ENCODE data around the gene MORN1. TPM values are rescaled to one million over a fixed set of nuclear protein-coding genes. Genes with fewer than 3 reads are reported as not detected.

Gene MORN1
- total and polyA plus RNA-seq, 3 donors from 2014 or later, result 30.4 to 34.5 (median 30.9) TPM

- DNase-seq, result no peak
- intact Hi-C loops (cut with DNase I; ENCODE audit: low total_unique reads), result no loop called here
- Histone ChIP-seq H3K4me3 (no peak overlapping the region), H3K9me3 (no peaks in the 10 kb centered on the region), H3K27ac (no peak overlapping the region), H3K4me1 (peaks cover 27% of the 10 kb centered on the region), H3K27me3 (no peaks in the 10 kb centered on the region), H3K36me3 (ENCODE audit: low read depth, missing control alignments) (no peaks in the 10 kb centered on the region)
- no peak for TF ChIP-seq POLR2A (IDR thresholded peaks at IDR 0.05)
- TF ChIP-seq, protein P1, sequence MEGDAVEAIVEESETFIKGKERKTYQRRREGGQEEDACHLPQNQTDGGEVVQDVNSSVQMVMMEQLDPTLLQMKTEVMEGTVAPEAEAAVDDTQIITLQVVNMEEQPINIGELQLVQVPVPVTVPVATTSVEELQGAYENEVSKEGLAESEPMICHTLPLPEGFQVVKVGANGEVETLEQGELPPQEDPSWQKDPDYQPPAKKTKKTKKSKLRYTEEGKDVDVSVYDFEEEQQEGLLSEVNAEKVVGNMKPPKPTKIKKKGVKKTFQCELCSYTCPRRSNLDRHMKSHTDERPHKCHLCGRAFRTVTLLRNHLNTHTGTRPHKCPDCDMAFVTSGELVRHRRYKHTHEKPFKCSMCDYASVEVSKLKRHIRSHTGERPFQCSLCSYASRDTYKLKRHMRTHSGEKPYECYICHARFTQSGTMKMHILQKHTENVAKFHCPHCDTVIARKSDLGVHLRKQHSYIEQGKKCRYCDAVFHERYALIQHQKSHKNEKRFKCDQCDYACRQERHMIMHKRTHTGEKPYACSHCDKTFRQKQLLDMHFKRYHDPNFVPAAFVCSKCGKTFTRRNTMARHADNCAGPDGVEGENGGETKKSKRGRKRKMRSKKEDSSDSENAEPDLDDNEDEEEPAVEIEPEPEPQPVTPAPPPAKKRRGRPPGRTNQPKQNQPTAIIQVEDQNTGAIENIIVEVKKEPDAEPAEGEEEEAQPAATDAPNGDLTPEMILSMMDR (IDR thresholded peaks at IDR 0.05), result no peak
- WGBS, 2 donors, result 92 to 95% methylated on average over 5 to 28 of the region's 29 CpGs
These were observed 108.6 kb downstream of the MORN1 start for GRCh38 chr1:2282556-2283270.

GRCh38 chr1:2279817-2280216 is 111.5 kb downstream of the MORN1 start:
- no peak for TF ChIP-seq POLR2A (IDR thresholded peaks at IDR 0.05)
- TF ChIP-seq, protein P1 (IDR thresholded peaks at IDR 0.05), result no peak
- intact Hi-C loops (cut with DNase I; ENCODE audit: low total_unique reads), result no loop called here

DNA sequence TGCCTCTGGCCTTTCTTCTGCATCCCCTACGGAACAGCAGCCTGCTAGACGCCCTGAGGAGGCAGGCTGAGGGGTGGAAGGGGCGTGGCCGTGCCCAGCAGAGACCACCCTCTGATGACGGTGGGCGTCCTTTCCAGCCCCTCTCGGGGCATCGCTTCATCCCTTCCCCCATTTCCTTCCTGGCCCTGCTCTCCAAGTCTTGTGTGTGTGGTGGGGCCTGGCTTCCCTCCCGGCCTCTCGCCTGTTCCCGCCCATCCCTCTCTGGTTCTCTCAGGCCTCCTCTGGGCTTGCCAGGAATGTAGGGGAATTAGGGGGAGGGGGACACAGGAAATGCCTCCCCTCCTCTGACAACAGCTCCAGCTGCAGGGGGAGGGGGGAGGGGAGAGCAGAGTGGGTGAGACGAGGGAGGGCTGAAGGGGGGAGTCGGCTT is 112.1 kb downstream of the MORN1 start:
- no peak overlapping the region for H3K4me3 ChIP-seq
- no peaks in the 10 kb centered on the region for H3K36me3 ChIP-seq (ENCODE audit: low read depth, missing control alignments)
- intact Hi-C loops (cut with DNase I; ENCODE audit: low total_unique reads), result no loop called here
- H3K27me3 ChIP-seq, result no peaks in the 10 kb centered on the region
- DNase-seq, result peak; percentile 75
- no peak for TF ChIP-seq POLR2A (IDR thresholded peaks at IDR 0.05)
- TF ChIP-seq, protein P1 (IDR thresholded peaks at IDR 0.05), result no peak
- H3K27ac ChIP-seq, result peak overlapping the region; percentile 41 to 59
- no peaks in the 10 kb centered on the region for H3K9me3 ChIP-seq
- WGBS, 2 donors, result 45% methylated on average over 10 to 13 of the region's 13 CpGs
- H3K4me1 ChIP-seq, result peaks cover 46% of the 10 kb centered on the region

More at GRCh38 chr1:2279817-2280216, 111.5 kb downstream of the MORN1 start:
- peaks cover 40% of the 10 kb centered on the region for H3K4me1 ChIP-seq
- no peak for DNase-seq
- H3K9me3 ChIP-seq, result no peaks in the 10 kb centered on the region
- 82 to 86% methylated on average over 9 of the region's 9 CpGs for WGBS, 2 donors
- no peak overlapping the region for H3K4me3 ChIP-seq
- no peaks in the 10 kb centered on the region for H3K36me3 ChIP-seq (ENCODE audit: low read depth, missing control alignments)
- H3K27ac ChIP-seq, result no peak overlapping the region
- no peaks in the 10 kb centered on the region for H3K27me3 ChIP-seq

DNA sequence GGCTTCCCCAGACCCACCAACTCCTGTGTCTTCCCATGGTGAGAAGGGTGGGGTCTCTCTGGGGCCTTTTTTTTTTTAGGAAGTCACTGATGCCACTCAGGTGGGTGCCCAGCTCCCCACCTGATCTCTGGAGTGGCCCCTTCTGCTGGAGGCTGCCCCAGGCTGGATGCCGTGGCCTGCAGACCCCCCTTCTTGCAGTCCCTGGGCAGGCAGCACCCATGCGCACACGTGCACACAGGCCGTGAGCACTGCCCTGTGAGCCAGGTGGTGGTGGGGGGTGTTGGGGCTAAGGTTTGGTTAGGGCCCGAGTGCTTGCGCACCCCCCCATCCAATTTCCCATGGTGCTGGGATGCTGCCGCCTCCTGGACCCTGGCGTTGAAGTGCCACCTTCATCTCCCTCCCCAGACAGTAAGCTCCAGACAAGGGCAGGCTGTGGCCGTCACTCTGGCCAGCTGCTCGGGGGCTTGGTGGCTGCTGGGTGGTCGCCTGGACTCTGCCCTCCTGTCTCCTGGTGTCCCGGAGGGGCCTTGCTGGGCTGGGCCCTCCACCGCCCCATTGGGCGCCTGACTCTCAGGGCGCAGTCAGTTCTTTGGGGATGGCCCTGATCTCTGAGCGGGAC is 112.7 kb downstream of the MORN1 start:
- no peak for DNase-seq
- TF ChIP-seq, protein P1 (IDR thresholded peaks at IDR 0.05), result no peak
- Histone ChIP-seq H3K4me3 (no peak overlapping the region), H3K9me3 (no peaks in the 10 kb centered on the region), H3K36me3 (ENCODE audit: low read depth, missing control alignments) (no peaks in the 10 kb centered on the region), H3K4me1 (peaks cover 46% of the 10 kb centered on the region), H3K27ac (peak overlapping the region; percentile 41 to 59), H3K27me3 (no peaks in the 10 kb centered on the region)
- intact Hi-C loops (cut with DNase I; ENCODE audit: low total_unique reads), result no loop called here
- WGBS, 2 donors, result 70 to 75% methylated on average over 4 to 16 of the region's 16 CpGs

Measured in testis (tissue), 3 donors.